Activated naive CD4-positive, alpha-beta T cell treated with anti-CD3 and anti-CD28 coated beads for 36 hours (primary cell): ENCODE results near the gene FTCD. TPM values are rescaled to one million over a fixed set of nuclear protein-coding genes. Genes with fewer than 3 reads are reported as not detected.
"Not testable (repeated sequence)": the region's sequence is repeated elsewhere in the genome, so short reads cannot be mapped to it uniquely, and the experiment has no call there.

Source experiments
- CTCF ChIA-PET: fragments of 350-600 bp; sonication (Branson Sonifier 250); formaldehyde crosslinking; loops from one replicate; lab custom pipeline; 2021; ENCODE audit warnings: antibody characterized with exemption; lab: Charles Lee
- DNase-seq: peaks from one replicate; pipeline ENCODE4 v3.0.0-alpha.2; 2020
- H3K27ac Mint-ChIP-seq: one replicate; pipeline ENCODE4 v1.8.0; 2021; ENCODE audit warnings: mild to moderate bottlenecking, mixed read lengths
- H3K27me3 Mint-ChIP-seq: one replicate; pipeline ENCODE4 v1.8.0; 2021; ENCODE audit warnings: low read depth, mixed read lengths
- H3K36me3 Mint-ChIP-seq: one replicate; pipeline ENCODE4 v1.8.0; 2021; ENCODE audit warnings: low read depth, mixed read lengths
- H3K4me1 Mint-ChIP-seq: one replicate; pipeline ENCODE4 v1.8.0; 2021; ENCODE audit warnings: low read depth, mixed read lengths
- H3K4me3 Mint-ChIP-seq: one replicate; pipeline ENCODE4 v1.8.0; 2021; ENCODE audit warnings: mild to moderate bottlenecking, moderate library complexity, mixed read lengths
- H3K9me3 Mint-ChIP-seq: one replicate; pipeline ENCODE4 v1.8.0; 2021; ENCODE audit warnings: mixed read lengths
- intact Hi-C: fragments of 100-400 bp; cut with micrococcal nuclease; formaldehyde crosslinking; loops from one replicate; pipeline ENCODE4 v1.15.1; 2023
- total RNA-seq, 2 experiments: library from RNA; stranded (reverse); gene quantifications; one replicate each; pipeline ENCODE4 v1.2.3, GENCODE V29; 2021

Gene FTCD
- total RNA-seq, 2 experiments from 2014 or later: not detected

- no peak for DNase-seq
- no peak overlapping the region for H3K4me3 Mint-ChIP-seq
Observed at GRCh38 chr21:46144464-46145070, 10.8 kb downstream of the FTCD start.

GRCh38 chr21:46142582-46143473, 12.6 kb downstream of the FTCD start:
- Mint-ChIP-seq H3K9me3 (no peaks in the 10 kb centered on the region), H3K27me3 (no peaks in the 10 kb centered on the region), H3K36me3 (no peaks in the 10 kb centered on the region), H3K4me3 (no peak overlapping the region), H3K27ac (peak overlapping the region; percentile 73), H3K4me1 (peaks cover 13% of the 10 kb centered on the region)
- DNase-seq: peak; percentile 36
- intact Hi-C loops: loop anchor here (1.0 kb wide), 1 partner anchor 108 kb away; no protein-coding TSS in a partner anchor
- CTCF ChIA-PET: interaction anchor here (0.6 to 2.2 kb wide), 22 partner anchors 10 to 495 kb away, joined by 3 to 11 read pairs (median 4); partner anchors contain the start of genes C21orf58 and MCM3AP

More at GRCh38 chr21:46144464-46145070, 10.8 kb downstream of the FTCD start:
- H3K4me1 Mint-ChIP-seq: peaks cover 13% of the 10 kb centered on the region
- H3K27ac Mint-ChIP-seq: peak overlapping the region; percentile 76
- CTCF ChIA-PET: interaction anchor here (0.7 to 2.2 kb wide), 6 partner anchors 8 to 174 kb away, joined by 3 to 11 read pairs (median 4); no protein-coding TSS in a partner anchor
- H3K36me3 Mint-ChIP-seq: no peaks in the 10 kb centered on the region
- H3K27me3 Mint-ChIP-seq: no peaks in the 10 kb centered on the region
- intact Hi-C loops: loop anchor here (1.0 to 2.0 kb wide), 7 partner anchors 40 to 314 kb away; partner anchors contain the start of genes COL6A2, DIP2A, PCNT and SPATC1L
- no peaks in the 10 kb centered on the region for H3K9me3 Mint-ChIP-seq

- no peak for DNase-seq
- no peaks in the 10 kb centered on the region for H3K9me3 Mint-ChIP-seq
- H3K4me1 Mint-ChIP-seq: peaks cover 13% of the 10 kb centered on the region
- CTCF ChIA-PET: interaction anchor here (1.1 to 2.2 kb wide), 6 partner anchors 11 to 496 kb away, joined by 3 to 11 read pairs (median 5); no protein-coding TSS in a partner anchor
- no peaks in the 10 kb centered on the region for H3K36me3 Mint-ChIP-seq
- no peak overlapping the region for H3K27ac Mint-ChIP-seq
- H3K27me3 Mint-ChIP-seq: no peaks in the 10 kb centered on the region
- no peak overlapping the region for H3K4me3 Mint-ChIP-seq
- intact Hi-C loops: no loop called here
Observed at GRCh38 chr21:46141767-46142581, 13.4 kb downstream of the FTCD start.

- H3K36me3 Mint-ChIP-seq, H3K4me3 Mint-ChIP-seq, intact Hi-C loops, H3K27me3 Mint-ChIP-seq, CTCF ChIA-PET, H3K27ac Mint-ChIP-seq, H3K9me3 Mint-ChIP-seq, DNase-seq: not testable (repeated sequence)
- peaks cover 13% of the 10 kb centered on the region for H3K4me1 Mint-ChIP-seq
Observed at GRCh38 chr21:46140352-46141003, 14.9 kb downstream of the FTCD start.

- H3K27ac Mint-ChIP-seq: no peak overlapping the region
- no peaks in the 10 kb centered on the region for H3K9me3 Mint-ChIP-seq
- H3K27me3 Mint-ChIP-seq: no peaks in the 10 kb centered on the region
- H3K4me3 Mint-ChIP-seq: no peak overlapping the region
- no peak for DNase-seq
- intact Hi-C loops: no loop called here
- H3K4me1 Mint-ChIP-seq: peaks cover 11% of the 10 kb centered on the region
- CTCF ChIA-PET: no interaction called here
- no peaks in the 10 kb centered on the region for H3K36me3 Mint-ChIP-seq
Observed at GRCh38 chr21:46139686-46140085, 15.7 kb downstream of the FTCD start.

- H3K27ac Mint-ChIP-seq: no peak overlapping the region
- no peaks in the 10 kb centered on the region for H3K36me3 Mint-ChIP-seq
- H3K9me3 Mint-ChIP-seq: no peaks in the 10 kb centered on the region
- peaks cover 3% of the 10 kb centered on the region for H3K4me1 Mint-ChIP-seq
- intact Hi-C loops: no loop called here
- CTCF ChIA-PET: no interaction called here
- no peak for DNase-seq
- no peak overlapping the region for H3K4me3 Mint-ChIP-seq
- H3K27me3 Mint-ChIP-seq: no peaks in the 10 kb centered on the region
Observed at GRCh38 chr21:46138383-46138970, 16.9 kb downstream of the FTCD start.

GRCh38 chr21:46137908-46138307, 17.5 kb downstream of the FTCD start:
- no peak for DNase-seq
- Mint-ChIP-seq H3K36me3 (no peaks in the 10 kb centered on the region), H3K4me3 (no peak overlapping the region), H3K9me3 (no peaks in the 10 kb centered on the region), H3K27ac (no peak overlapping the region), H3K4me1 (peaks cover 2% of the 10 kb centered on the region), H3K27me3 (no peaks in the 10 kb centered on the region)
- intact Hi-C loops: no loop called here
- CTCF ChIA-PET: no interaction called here

GRCh38 chr21:46136739-46137349, 18.5 kb downstream of the FTCD start:
- H3K9me3 Mint-ChIP-seq: no peaks in the 10 kb centered on the region
- no peak overlapping the region for H3K4me3 Mint-ChIP-seq
- no peaks in the 10 kb centered on the region for H3K36me3 Mint-ChIP-seq
- no peaks in the 10 kb centered on the region for H3K4me1 Mint-ChIP-seq
- intact Hi-C loops: no loop called here
- H3K27ac Mint-ChIP-seq: no peak overlapping the region
- H3K27me3 Mint-ChIP-seq: no peaks in the 10 kb centered on the region
- DNase-seq: no peak
- CTCF ChIA-PET: no interaction called here

GRCh38 chr21:46135782-46136395, 19.5 kb downstream of the FTCD start:
- H3K27ac Mint-ChIP-seq: no peak overlapping the region
- CTCF ChIA-PET: no interaction called here
- H3K9me3 Mint-ChIP-seq: no peaks in the 10 kb centered on the region
- no peak overlapping the region for H3K4me3 Mint-ChIP-seq
- H3K27me3 Mint-ChIP-seq: no peaks in the 10 kb centered on the region
- H3K36me3 Mint-ChIP-seq: no peaks in the 10 kb centered on the region
- DNase-seq: no peak
- intact Hi-C loops: no loop called here
- no peaks in the 10 kb centered on the region for H3K4me1 Mint-ChIP-seq

- CTCF ChIA-PET: no interaction called here
- intact Hi-C loops: no loop called here
Observed at GRCh38 chr21:46131838-46132651, 23.3 kb downstream of the FTCD start.

More at GRCh38 chr21:46131838-46132651, 23.3 kb downstream of the FTCD start:
- no peak for DNase-seq
- Mint-ChIP-seq H3K27me3 (no peaks in the 10 kb centered on the region), H3K4me3 (no peak overlapping the region), H3K36me3 (no peaks in the 10 kb centered on the region), H3K9me3 (no peaks in the 10 kb centered on the region), H3K27ac (no peak overlapping the region), H3K4me1 (no peaks in the 10 kb centered on the region)
